Lung microvascular endothelial cell (primary cell): Measurements from ENCODE around the gene ZFPM1. TPM values are rescaled to one million over a fixed set of nuclear protein-coding genes. Genes with fewer than 3 reads are reported as not detected.
A peak's percentile ranks its signal among the peaks of the same experiment; 100 is the strongest.
"Not testable (repeated sequence)": the region's sequence is repeated elsewhere in the genome, so short reads cannot be mapped to it uniquely, and the experiment has no call there.

Source experiments
- DNase-seq, 2 donors: peaks; one replicate each; pipeline versions ENCODE4 v3.0.0 to v3.0.0-alpha.2; 2010; ENCODE audit warnings: low read depth in 2 of 2
- total RNA-seq: library from RNA; depleted of rRNA; stranded (reverse); fragments of >200 nt; gene quantifications from 2 replicates; pipeline ENCODE4 v1.2.1, GENCODE V29; 2014

Gene ZFPM1
- total RNA-seq, 1 donor from 2014 or later = 0.60 TPM

DNA sequence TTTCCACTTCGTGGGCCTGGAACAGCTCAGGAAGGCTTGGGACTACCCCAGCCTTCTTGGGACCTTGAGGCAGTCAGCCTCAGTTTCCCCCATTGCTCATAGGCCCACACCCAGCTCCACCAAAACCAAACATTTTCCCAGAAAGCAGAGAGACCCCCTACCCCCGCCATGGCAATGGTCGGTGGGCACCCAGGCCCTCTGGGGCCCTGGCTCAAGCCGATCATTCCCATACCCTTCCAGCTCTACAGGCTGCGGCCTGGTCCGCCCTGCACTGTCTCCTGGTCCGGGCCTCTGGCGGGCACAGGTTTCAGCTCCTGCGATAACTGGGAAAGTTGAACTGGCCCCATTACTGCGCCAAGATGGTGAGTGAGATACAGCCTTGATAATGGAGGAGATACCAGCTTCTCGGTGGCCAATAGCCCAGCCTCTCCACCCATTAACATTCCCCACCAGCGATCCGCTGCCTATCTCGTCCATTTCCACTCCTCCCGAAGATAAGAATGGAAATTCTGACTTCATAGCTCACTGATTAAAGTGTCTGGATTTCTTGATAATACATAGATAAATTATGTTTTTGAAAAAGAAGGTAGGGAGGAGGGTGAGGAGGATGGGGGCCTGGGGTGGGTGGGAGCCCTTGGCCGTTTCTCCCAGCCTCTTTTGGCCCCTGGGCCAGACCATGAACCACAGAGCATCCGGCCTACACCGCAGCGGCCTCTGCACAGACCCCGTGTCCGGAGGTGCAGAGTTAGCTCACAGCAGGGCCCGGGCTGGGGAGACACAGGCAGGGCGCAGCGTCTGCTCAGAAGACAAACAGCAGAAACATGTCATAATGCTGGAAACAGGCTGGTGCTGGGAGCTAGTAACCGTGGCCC lies 11.6 kb downstream of the ZFPM1 start:
- peak in 1 of 2 donors; percentile 81 for DNase-seq

DNA sequence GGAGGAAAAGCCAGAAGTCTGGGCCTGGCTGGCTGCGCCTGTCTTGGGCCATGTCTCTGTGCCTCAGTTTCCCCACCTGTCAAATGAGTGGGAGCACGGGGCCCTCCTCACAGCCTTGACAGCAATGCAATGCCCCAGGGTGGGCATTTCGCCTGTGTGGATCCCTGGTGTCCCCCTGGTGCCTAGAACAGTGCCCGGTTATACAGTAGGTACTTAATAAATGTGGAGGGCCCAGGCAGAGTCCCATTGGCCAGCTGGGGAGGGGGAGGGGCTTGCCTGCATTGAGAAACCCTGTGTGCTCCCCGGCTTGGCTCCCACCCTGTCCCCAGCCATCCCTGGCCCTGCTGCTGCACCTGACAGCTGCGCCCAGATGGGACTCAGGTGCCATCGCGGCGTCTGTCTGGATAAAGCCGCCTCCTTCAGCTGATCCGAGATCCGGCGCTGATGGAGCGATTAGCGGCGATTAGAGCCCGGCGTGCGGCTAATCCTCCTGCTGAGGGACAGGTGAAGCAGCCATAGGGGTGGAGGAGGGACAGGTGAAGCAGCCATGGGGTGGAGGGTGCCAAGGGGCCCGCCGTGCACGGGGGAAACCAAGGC lies 12.4 kb downstream of the ZFPM1 start:
- DNase-seq = no peak

DNA sequence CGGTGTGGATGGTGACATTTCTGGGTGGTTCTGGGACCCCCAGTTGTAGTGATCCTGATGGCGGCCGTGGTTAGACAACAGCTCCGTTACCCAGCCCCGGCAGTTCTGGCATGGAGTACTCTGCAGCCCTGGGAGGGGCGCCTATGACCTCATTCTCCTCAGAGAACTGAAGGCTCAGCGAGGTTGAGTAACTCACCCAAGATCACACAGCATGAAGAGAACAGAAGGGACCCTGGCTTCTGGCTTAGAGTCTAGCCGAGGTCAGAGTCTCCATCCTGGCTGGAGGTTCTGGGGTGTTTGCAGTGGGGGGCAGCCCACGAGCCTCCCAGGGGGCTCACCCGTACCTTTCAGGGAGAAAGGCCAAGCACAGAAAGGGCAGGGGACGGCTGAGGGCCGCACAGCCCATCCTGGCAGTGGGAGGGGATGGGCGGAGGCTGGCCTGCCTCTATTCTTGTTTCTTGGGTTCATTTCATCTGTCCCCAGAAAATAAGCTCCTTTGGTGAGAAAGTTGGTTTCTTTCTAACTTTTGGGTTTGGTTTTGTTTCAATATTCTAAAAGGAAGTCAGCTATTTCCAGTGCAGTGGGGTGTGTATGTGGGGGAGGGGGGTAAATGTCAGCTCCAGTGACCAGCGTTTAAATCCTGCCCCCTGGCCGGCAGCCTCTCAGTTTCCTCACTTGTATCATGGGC lies 13.2 kb downstream of the ZFPM1 start:
- no peak for DNase-seq

DNA sequence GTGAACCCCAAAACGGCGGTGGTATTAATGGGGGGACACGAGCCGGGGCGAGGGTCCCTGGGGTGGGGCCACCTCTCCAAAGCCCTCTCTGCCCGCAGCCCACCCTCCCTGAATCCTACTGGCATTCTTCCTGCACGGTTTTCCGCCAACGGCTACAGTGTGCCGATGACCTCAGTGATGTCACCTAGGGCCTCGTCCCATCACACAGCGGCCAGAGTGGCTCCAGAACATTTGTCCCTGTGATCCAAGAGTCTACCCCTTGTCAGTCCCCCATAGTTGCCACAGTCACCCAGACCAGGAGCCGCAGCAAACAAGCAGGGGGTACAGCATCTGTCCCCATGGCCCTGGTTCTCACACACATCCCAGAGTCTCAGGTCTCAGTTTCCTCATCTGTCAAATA lies 13.9 kb downstream of the ZFPM1 start:
- DNase-seq = no peak

DNA sequence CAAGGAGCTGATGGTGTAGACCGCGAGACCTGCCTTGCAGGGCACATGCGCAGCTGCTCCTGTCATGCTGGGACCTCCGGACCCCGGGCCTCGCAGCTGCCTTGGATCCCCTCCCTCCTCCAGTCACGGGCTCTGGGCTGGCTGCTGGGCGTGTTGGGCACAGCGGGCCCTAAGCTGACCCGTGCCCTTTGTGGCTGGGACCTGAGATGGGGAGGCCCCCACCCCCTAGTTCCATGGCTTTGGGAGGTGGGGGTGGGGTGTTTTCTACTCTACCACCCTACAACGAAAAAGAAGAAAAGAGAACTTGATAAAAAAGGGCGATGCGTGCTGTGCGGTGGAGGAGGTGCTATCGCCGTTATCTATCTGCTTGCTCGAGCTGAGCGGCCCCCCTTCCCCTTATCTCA lies 14.5 kb downstream of the ZFPM1 start:
- no peak for DNase-seq

DNA sequence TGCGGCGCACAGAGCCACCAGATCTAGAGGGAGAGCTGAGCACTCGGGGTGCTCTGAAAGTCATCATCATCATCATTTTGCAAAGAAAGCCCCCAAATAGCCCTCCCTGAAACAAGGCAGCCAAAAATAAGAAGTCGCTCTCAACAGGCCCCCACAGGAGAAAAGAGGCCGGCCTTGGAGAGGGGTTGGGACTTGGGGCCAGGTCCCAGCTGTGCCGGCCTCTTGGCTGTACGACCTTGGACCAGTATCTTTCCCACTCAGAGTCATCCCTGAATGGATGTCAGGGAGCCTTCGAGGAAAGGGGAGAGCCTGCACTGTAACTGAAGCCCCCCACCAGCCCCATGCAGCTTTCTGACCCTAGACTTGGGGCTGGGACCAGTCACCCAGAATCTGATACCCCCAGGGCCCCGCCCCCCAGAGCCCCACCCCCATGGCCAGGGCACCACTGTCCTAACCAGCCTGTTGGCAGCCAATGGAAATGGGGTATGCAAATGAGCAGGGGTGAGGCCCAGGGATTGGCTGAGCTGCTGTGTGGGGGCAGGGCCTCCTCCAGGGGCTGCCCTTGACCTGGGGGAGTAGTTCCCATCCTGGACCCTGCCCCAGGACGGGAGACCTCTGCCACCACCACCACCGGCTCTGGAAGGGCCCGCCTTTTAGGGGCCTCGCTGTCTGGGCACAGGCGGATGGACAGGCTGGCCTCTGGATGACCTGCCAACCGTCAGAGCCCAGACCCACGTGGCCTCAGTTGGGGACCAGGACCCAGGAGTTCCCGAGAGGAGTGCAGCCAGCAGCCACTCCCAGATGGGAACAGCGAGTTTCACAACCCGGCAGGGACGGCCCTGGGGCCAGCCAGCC lies 15.4 kb downstream of the ZFPM1 start:
- peak; percentile 25 to 46 for DNase-seq

DNA sequence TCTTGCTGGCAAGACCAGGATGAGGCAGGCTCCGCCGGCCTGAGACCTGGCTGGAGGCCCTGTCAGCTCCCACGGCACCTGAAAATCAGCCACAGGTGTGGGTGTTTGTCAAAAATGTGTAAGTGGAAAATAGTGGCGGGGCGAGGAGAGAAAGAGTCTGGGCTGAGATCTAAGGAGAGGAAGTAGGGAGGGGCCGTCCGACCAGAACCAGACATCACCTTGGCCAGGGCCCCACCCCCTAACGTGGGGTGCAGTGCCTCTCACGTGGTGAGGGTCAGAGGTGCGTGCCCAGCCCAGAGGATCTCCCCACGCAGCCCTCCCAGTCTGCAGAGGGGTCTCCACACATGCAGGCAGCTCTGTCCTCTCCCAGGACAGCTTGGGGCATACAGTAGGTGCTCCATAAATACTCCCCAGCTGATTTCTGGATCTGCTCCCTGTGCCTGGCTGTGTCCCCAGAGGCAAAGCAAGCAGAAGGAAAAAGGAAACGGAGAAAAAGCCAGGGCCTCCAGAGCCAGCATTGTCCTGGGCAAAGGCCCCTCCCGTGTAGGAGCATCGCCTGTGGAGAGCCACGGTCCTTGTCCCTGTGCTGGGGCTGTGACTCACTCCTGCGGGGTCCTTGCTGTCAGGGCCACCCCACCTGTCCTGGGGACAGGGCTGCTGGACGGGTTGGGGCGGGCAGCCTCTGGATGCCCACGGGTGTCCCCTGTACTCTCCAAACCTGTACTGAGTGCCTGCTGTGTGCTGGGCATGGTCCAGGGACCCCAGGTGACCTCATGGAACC lies 16.7 kb downstream of the ZFPM1 start:
- DNase-seq = no peak

DNA sequence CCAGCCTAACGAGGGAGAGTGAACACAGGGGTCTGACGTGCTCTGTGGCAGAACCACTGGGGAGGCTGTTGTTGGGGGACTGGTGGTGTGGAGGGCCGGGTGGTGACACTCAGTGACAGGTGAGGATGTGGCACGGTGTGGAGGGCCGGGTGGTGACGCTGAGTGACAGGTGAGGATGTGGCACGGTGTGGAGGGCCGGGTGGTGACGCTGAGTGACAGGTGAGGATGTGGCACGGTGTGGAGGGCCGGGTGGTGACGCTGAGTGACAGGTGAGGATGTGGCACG lies 17.3 kb downstream of the ZFPM1 start:
- DNase-seq = not testable (repeated sequence)

DNA sequence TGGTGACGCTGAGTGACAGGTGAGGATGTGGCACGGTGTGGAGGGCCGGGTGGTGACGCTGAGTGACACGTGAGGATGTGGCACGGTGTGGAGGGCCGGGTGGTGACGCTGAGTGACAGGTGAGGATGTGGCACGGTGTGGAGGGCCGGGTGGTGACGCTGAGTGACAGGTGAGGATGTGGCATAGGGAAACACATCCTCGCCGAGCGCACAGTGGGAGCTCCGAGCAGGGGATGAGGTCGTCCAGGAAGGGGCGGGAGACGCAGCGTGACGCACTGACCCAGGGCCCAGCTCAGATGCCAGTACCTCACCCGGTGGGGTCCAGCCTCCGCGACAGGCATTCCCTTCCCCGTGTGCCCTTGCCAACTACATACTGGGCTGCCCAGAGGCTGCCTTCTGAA lies 17.6 kb downstream of the ZFPM1 start:
- DNase-seq = not testable (repeated sequence)

DNA sequence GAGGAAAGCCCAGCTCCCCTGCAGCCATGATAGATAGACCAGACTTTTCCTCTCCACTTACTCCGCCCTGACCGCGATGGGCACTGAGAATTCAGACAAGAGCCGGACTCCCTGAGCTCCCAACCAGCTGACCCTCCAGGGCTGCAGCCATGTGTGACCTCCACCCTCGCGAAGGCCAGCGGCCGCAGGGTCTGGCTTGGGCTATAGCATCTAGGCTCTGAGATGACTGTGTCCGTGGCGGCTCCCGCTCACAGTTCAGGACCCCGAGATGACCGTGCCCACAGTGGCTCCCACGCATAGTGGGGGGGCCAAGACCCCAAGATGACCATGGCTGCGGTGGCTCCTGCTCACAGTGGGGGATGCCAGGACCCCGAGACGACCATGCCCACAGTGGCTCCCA lies 18.0 kb downstream of the ZFPM1 start:
- DNase-seq = no peak

DNA sequence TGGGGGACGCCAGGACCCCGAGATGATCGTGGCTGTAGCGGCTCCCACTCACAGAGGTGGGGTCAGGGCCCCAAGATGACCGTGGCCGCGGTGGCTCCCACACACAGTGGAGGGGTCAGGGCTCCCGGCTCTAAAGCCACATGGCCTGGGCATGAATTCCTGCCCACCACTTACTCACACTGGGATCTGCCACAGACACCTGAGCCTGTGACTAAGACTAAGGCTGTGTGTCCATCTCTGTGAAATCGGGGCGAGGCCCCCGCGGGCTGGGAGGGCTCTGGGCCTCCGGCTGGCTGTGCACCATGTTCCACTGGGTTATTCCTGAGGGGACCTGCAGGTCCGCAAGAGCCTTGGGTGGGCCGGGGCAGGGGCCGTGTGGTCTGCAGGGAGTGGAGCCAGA lies 18.5 kb downstream of the ZFPM1 start:
- no peak for DNase-seq

DNA sequence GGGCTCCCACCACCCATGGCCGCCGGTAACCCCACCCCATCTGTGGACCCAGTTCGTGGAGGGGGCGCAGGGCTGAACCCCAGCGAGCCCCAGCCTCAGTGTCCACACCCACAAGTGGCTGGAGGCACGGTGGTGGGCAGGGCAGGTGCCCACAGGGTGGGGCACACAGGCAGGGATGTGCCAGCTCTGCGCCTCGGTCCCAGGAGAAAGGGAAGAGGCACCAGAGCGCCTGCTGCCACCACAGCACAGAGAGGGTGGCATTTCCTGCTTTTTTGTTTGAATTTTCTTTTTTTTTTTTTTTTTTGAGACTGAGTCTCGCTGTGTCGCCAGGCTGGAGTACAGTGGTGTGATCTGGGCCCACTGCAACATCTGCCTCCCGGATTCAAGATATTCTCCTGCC lies 19.0 kb downstream of the ZFPM1 start:
- no peak for DNase-seq

DNA sequence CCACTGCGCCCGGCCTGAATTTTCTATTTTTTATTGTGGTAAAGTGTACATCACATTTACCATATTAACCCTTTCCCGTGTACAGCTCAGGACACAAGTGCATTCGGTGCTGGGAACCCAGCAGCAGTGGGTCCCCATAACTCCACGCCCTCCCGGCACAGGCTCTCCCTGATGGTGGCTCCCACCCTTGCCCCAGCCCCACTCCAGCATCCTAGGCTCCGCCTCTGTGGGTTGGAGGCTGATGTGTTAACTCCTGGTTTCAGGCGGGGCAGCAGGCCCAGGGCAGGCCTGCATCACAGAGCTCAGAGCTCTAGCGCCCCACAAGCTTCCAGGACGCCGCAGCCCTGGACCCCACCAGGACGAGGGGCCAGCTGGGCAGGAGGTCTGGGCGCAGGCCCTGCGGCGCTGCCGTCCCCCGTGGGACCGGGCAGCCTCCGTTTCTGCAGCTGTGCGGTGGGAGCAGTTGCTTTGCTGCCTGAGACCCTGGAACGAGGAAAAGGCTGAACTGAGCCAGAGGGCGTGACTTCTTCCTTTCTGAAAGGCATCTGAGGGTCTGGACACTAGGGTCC lies 19.6 kb downstream of the ZFPM1 start:
- no peak for DNase-seq

DNA sequence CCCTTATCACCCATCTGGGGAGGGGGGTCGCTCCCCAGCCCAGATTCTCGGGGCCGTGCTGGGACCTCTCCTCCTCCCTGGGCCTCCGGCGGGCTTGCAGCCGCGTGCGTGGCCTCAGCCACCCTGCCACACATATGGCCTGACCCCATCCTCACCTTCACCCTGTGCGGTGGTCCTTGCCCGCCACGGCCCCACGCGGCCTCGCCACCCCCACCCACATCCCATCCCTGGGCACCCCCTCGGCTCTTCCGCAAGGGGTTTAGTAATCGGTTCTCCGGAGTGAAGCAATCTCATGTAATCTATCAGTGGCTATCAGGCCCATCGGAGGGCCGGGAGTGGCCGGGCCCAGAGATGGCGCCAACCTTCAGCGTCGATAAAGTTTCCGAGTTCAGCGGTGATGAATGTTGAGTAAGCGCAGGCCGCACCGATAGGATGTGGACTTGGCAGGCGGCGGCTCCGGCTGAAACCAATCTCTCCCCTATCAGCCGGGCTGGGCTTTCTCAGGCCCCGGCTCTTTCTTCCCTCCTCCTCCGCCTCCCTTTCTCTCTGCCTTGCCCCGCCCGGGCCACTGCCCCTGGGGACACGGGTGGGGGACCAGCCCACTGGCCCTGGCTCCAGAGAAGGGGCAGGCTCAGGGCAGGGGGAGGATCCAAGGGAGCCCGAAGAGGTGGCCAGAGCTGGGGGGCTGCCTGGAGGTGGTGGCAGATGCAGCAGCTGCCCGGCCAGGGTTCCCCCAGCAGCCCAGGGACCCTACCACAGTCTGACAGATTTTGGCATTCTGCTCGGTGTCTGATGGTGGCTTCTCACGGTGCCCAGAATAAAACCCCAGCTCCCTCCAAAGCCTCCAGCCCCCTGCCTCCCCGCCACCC lies 20.8 kb downstream of the ZFPM1 start:
- no peak for DNase-seq

DNA sequence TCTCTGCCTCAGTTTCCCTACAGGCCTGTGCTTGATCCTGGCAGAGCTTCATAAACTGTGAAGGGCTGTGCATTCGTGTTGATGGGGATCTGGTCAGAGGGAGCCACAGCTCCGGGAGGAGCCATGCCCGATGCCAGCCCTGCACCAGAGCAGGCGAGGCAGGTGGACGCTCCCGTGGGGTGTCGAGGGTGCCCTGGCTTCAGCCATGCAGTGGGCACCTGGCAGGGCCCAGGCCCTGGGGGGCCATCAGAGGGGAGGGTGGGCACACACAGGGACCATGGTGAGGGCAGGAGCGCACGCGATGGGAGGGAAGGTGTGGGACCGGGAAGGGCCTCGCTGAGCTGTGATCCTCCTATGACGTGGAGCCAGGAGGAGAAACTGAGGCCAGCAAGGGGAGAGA lies 22.0 kb downstream of the ZFPM1 start:
- DNase-seq = no peak

DNA sequence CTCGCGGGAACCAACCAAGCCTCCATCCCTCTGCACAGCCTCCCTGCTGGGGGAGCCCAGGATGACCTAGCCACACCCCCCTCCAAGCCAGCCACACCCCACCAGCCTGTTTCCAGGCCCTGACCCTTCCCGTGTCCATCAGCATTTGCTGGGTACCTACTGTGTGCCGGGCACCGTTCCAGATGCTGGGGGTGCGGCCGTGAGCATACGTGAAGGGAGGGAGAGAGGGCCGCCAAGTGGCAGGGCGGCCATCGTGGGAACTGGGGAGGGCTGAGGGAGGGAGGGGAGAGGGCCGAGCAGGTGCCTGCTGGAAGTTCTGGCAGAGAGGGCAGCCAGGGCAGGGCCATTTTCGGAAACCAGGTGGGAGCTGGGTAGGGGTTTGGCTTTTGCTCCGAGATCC lies 23.1 kb downstream of the ZFPM1 start:
- DNase-seq = no peak

DNA sequence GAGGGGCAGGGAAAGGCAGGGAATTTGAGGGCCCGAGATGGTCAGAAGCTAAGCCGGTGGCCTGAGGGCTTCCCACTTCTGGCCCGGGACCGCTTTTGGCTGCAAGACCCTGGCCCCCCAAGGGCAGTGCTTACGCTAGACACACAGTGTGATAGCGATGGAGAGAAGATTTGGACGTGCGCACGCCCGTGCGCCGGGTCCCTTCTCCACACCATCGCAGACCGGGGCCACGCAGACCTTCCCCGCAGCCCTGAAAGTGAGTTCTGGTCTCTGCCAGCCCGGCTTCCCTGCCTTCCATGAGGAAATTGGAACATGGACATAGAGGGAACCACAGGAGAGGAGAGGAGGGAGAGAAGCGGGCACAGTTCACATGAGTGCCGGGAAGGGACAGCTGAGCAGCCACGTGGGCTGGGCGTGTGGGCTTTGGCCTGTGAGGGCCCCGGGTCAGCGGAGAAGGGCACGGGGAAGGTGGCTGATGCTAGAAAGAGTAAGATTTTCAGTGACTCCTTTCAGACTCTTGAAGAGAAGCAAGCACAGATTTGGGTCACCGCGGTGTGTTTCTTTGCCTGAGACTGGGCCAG lies 23.8 kb downstream of the ZFPM1 start:
- no peak for DNase-seq

DNA sequence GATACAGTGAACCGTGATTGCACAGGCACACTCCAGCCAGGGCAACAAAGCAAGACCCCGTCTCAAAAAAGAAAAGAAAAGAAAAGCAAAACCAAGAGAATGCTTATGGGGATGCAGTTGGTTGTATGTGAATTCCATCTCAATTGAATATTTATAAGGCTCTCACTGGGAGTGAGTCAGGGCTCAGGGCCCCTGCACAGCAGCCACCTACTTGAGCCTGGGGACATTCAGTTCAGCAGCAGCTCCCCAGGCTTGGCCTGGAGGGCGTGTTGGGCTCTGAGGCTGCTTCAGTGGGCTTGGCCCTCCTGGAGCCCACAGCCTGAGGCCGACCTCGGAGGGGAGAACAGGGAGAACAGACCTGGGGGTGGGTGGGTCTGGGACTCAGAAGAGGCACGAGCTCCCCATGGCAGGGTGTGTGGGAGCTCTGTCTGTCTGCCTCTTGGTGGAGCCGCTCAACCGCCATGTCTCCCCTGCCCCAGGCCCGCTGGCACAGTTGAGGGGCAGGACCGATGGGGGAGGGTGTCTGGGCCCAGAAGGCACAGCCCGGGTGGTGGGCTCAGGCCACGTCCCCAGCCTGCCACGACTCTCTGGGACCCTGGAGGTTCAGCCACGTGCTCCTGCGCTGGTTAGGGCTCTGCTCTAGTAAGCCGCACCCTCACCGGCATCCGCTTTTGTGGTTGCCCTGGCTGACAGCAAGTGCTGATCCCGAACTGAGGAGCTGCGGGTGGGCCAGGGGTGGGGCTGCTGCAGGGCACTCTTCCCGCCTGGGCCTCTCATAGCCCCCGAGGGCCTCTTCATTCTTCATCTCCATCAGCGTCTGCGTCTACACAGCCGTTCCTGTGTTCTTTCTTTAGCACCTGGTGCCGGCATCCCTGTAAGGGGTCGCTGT lies 24.8 kb downstream of the ZFPM1 start:
- no peak for DNase-seq
